WI38 (cell line): ENCODE data around the gene DAZAP1.

ENCODE experiments used
- H3K4me3 ChIP-seq: 2 replicates; pipeline ENCODE4 v1.5.1; 2011; ENCODE audit warnings: low read depth, mild to moderate bottlenecking, control low read depth, low read length
- CTCF ChIP-seq: IDR thresholded peaks from 2 replicates; pipeline ENCODE4 v1.5.1; 2012; ENCODE audit warnings: low read depth, mild to moderate bottlenecking, control low read depth, low read length

DAZAP1 gene

GRCh38 chr19:1446713-1447481, 39.5 kb downstream of the DAZAP1 start:
- no peak for TF ChIP-seq CTCF
- H3K4me3 ChIP-seq, result no peak overlapping the region; the same call in 1 of the 2 replicates

- TF ChIP-seq CTCF, result no peak
- H3K4me3 ChIP-seq, result no peak overlapping the region
Measured at GRCh38 chr19:1447504-1447903, 40.1 kb downstream of the DAZAP1 start.

GRCh38 chr19:1447944-1448343, 40.6 kb downstream of the DAZAP1 start:
- TF ChIP-seq CTCF, result no peak
- H3K4me3 ChIP-seq, result no peak overlapping the region

- no peak for TF ChIP-seq CTCF
- peak within 1 kb of the TSS; percentile 32 for H3K4me3 ChIP-seq
Measured at GRCh38 chr19:1449467-1450442, 42.4 kb downstream of the DAZAP1 start, which contains the start of gene APC2. TSS of gene APC2 (plus strand) at chr19:1450121. CDS start at chr19:1453002, 2,881 bp downstream.

- TF ChIP-seq CTCF, result no peak
- no peak overlapping the region for H3K4me3 ChIP-seq
Measured at GRCh38 chr19:1450735-1451731, 43.6 kb downstream of the DAZAP1 start.

GRCh38 chr19:1451916-1452801, 44.8 kb downstream of the DAZAP1 start:
- H3K4me3 ChIP-seq, result no peak overlapping the region

More at GRCh38 chr19:1451916-1452801, 44.8 kb downstream of the DAZAP1 start:
- no peak for TF ChIP-seq CTCF
